GM12892 (cell line): ENCODE measurements around the gene JARID2.

Experiments
- POLR2A ChIP-seq: IDR thresholded peaks from 2 replicates; pipeline ENCODE4 v1.6.1; 2011; ENCODE audit warnings: low read depth, low read length, control low read depth
- POLR2AphosphoS5 ChIP-seq: IDR thresholded peaks from 2 replicates; pipeline ENCODE4 v1.6.1; 2011; ENCODE audit warnings: low read depth, low read length, control low read depth
- TAF1 ChIP-seq: IDR thresholded peaks from 2 replicates; pipeline ENCODE4 v1.6.1; 2011; ENCODE audit warnings: low read depth, mild to moderate bottlenecking, control low read depth, low read length, borderline replicate concordance

DNA sequence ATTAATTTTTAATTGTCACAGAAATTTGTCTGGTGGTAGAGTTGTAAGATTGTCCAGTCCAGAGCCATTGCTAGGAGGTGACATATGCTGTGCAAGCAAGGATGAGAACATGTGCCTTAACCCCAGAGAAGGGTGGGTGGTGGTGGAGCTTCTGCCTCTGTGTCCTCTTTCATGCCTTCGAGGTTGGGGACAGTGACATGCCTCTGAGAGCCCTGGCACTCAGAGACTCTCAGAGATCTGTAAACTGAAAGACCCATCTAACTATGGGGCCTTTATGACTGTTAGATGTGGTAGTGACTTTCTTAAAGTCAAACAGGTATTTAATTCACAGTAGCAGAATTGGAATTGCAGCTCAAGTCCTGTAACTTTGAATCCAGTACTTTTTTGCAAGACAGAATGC lies 132.4 kb downstream of the JARID2 start:
- no peak for TF ChIP-seq POLR2AphosphoS5
- TF ChIP-seq POLR2A: no peak
- TF ChIP-seq TAF1: no peak
